ENCODE data around the gene ATP8B4.

GRCh38 chr15:50065279-50065678 lies 53.8 kb downstream of the ATP8B4 start:
- no peak for TF ChIP-seq CTCF (IDR thresholded peaks at IDR 0.05)
- no peak for TF ChIP-seq POLR2A (IDR thresholded peaks at IDR 0.05)

Data from testis (tissue), 2 donors.